NCI-H1048 (cell line): ENCODE measurements around the gene IMPACT.

Source experiments
- DNase-seq: peaks from one replicate; lab custom pipeline; 2025; lab: John Stamatoyannopoulos, UW

The IMPACT gene

GRCh38 chr18:24479371-24479770 lies 52.9 kb downstream of the IMPACT start:
- no peak for DNase-seq

GRCh38 chr18:24482821-24483220 lies 56.4 kb downstream of the IMPACT start:
- DNase-seq: no peak

GRCh38 chr18:24485681-24486080 lies 59.2 kb downstream of the IMPACT start:
- no peak for DNase-seq

- no peak for DNase-seq
These were observed 60.2 kb downstream of the IMPACT start for GRCh38 chr18:24486684-24487083.

- DNase-seq: no peak
These were observed 62.5 kb downstream of the IMPACT start for GRCh38 chr18:24488824-24489493.

- DNase-seq: no peak
These were observed 64.1 kb downstream of the IMPACT start for GRCh38 chr18:24490539-24490938.

GRCh38 chr18:24491927-24492834 lies 65.7 kb downstream of the IMPACT start:
- no peak for DNase-seq

- no peak for DNase-seq
These were observed 68.1 kb downstream of the IMPACT start for GRCh38 chr18:24494586-24494985.

- DNase-seq: no peak
These were observed 70.7 kb downstream of the IMPACT start for GRCh38 chr18:24497031-24497754.

GRCh38 chr18:24499814-24500213 lies 73.3 kb downstream of the IMPACT start:
- DNase-seq: no peak

GRCh38 chr18:24500217-24500616 lies 73.7 kb downstream of the IMPACT start:
- no peak for DNase-seq

GRCh38 chr18:24500766-24501165 lies 74.3 kb downstream of the IMPACT start:
- DNase-seq: no peak

GRCh38 chr18:24502667-24503523 lies 76.4 kb downstream of the IMPACT start:
- DNase-seq: no peak
